OCI-M1 (cell line): ENCODE results near the gene DPYSL3.
"Not testable (repeated sequence)": the region's sequence is repeated elsewhere in the genome, so short reads cannot be mapped to it uniquely, and the experiment has no call there.

Experiments used
- DNase-seq: peaks from one replicate; lab custom pipeline; 2025; lab: John Stamatoyannopoulos, UW

DPYSL3 gene

GRCh38 chr5:147369742-147370374 lies 140.0 kb downstream of the DPYSL3 start:
- DNase-seq: no peak

GRCh38 chr5:147367381-147367780 lies 142.5 kb downstream of the DPYSL3 start:
- not testable (repeated sequence) for DNase-seq

GRCh38 chr5:147361441-147362175 lies 148.3 kb downstream of the DPYSL3 start:
- DNase-seq: no peak

- no peak for DNase-seq
Measured at GRCh38 chr5:147360816-147361215, 149.1 kb downstream of the DPYSL3 start.

- DNase-seq: no peak
Measured at GRCh38 chr5:147359581-147359980, 150.3 kb downstream of the DPYSL3 start.

- no peak for DNase-seq
Measured at GRCh38 chr5:147359101-147359500, 150.8 kb downstream of the DPYSL3 start.

- DNase-seq: no peak
Measured at GRCh38 chr5:147349241-147349640, 160.6 kb downstream of the DPYSL3 start.

- DNase-seq: no peak
Measured at GRCh38 chr5:147348451-147348850, 161.4 kb downstream of the DPYSL3 start.

- no peak for DNase-seq
Measured at GRCh38 chr5:147348046-147348445, 161.8 kb downstream of the DPYSL3 start.

- DNase-seq: no peak
Measured at GRCh38 chr5:147346006-147346561, 163.8 kb downstream of the DPYSL3 start.

- no peak for DNase-seq
Measured at GRCh38 chr5:147344861-147345260, 165.0 kb downstream of the DPYSL3 start.

GRCh38 chr5:147341345-147341744 lies 168.5 kb downstream of the DPYSL3 start:
- no peak for DNase-seq

GRCh38 chr5:147340941-147341340 lies 168.9 kb downstream of the DPYSL3 start:
- DNase-seq: no peak
